Activated CD4-positive, alpha-beta T cell treated with anti-CD3 and anti-CD28 coated beads for 24 hours (primary cell): ENCODE measurements around the gene RGL2.
"Not testable (repeated sequence)": the region's sequence is repeated elsewhere in the genome, so short reads cannot be mapped to it uniquely, and the experiment has no call there.

Experiments
- DNase-seq, 2 donors: peaks; one replicate each; pipeline ENCODE4 v3.0.0-alpha.2; 2020; ENCODE audit warnings: low read depth in 2 of 2

Gene RGL2

GRCh38 chr6:33273924-33274902 lies 24.5 kb downstream of the RGL2 start:
- no peak for DNase-seq

- no peak for DNase-seq
Observed at GRCh38 chr6:33273129-33273923, 25.4 kb downstream of the RGL2 start.

- DNase-seq: no peak
Observed at GRCh38 chr6:33272275-33273128, 26.2 kb downstream of the RGL2 start.

- DNase-seq: peak; percentile 77 to 86
Observed at GRCh38 chr6:33271468-33272274, 27.1 kb downstream of the RGL2 start, which contains the start of the genes RPS18 and VPS52. TSS of gene RPS18 (plus strand) at chr6:33272075. CDS start at chr6:33272120, 45 bp downstream. TSS of gene VPS52 (minus strand) at chr6:33271876. CDS start at chr6:33271675, 201 bp downstream.

- DNase-seq: no peak
Observed at GRCh38 chr6:33271117-33271467, 27.6 kb downstream of the RGL2 start.

- DNase-seq: no peak
Observed at GRCh38 chr6:33264015-33264414, 34.7 kb downstream of the RGL2 start.

- not testable (repeated sequence) for DNase-seq
Observed at GRCh38 chr6:33262490-33262889, 36.3 kb downstream of the RGL2 start.

GRCh38 chr6:33259032-33259431 lies 39.7 kb downstream of the RGL2 start:
- DNase-seq: no peak

- DNase-seq: no peak
Observed at GRCh38 chr6:33254591-33254990, 44.2 kb downstream of the RGL2 start.

- DNase-seq: no peak
Observed at GRCh38 chr6:33252759-33253158, 46.0 kb downstream of the RGL2 start.

GRCh38 chr6:33251395-33252012 lies 47.2 kb downstream of the RGL2 start:
- DNase-seq: no peak

GRCh38 chr6:33250731-33251130 lies 48.0 kb downstream of the RGL2 start:
- DNase-seq: no peak

GRCh38 chr6:33249732-33250630 lies 48.8 kb downstream of the RGL2 start:
- DNase-seq: no peak

- peak; percentile 86 to 93 for DNase-seq
Observed at GRCh38 chr6:33248932-33249731, 49.6 kb downstream of the RGL2 start.

- no peak for DNase-seq
Observed at GRCh38 chr6:33248643-33248931, 50.2 kb downstream of the RGL2 start.

- DNase-seq: peak; percentile 93
Observed at GRCh38 chr6:33247977-33248642, 50.6 kb downstream of the RGL2 start.

- no peak for DNase-seq
Observed at GRCh38 chr6:33243476-33243875, 55.3 kb downstream of the RGL2 start.

GRCh38 chr6:33241968-33242367 lies 56.8 kb downstream of the RGL2 start:
- no peak for DNase-seq
